ENCODE results near the gene GABBR2.
"Not testable (repeated sequence)": the region's sequence is repeated elsewhere in the genome, so short reads cannot be mapped to it uniquely, and the experiment has no call there.

Gene GABBR2

GRCh38 chr9:98684816-98685215, 23.9 kb downstream of the GABBR2 start:
- not testable (repeated sequence) for DNase-seq

- DNase-seq: no peak
Observed at GRCh38 chr9:98678244-98678842, 30.4 kb downstream of the GABBR2 start.

GRCh38 chr9:98673681-98674080, 35.1 kb downstream of the GABBR2 start:
- DNase-seq: no peak

- DNase-seq: no peak
Observed at GRCh38 chr9:98667005-98667640, 41.6 kb downstream of the GABBR2 start.

DNA sequence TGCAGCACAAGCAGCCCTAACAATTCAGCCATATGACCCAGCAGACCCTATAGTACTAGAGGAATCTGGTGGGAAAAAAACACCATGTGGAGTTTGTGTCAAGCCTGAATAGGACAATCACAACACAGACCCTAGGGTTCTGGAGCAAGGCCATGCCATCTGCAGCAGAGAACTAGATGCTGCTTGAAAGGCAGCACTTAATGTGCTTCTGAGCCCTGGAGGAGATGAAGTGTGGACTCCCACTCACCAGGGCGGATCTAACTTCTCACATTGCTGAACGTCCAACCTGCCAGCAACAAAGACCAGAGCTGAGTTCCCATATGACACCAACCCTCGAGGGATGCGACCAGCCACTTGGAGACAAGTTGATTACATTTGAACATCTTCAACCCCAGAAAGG, 43.2 kb downstream of the GABBR2 start:
- DNase-seq: no peak

DNA sequence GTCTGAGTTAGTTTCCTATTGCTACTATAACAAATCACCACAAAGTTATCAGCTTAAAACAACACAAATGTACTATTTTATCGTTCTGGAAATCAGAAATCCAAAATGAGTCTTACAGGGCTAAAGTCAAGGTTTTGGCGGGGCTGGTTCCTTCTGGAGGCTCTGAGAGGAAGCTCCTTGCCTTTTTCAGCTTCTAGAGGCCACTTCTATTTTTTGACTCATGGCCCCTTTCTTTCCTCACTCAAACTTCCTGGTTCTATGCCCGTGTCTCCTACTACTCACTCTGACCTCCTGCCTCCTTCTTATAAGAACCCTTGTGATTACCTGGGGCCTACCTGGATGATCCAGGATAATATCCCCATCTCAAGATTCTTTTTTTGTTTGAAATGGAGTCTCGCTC, 48.2 kb downstream of the GABBR2 start:
- no peak for DNase-seq

DNA sequence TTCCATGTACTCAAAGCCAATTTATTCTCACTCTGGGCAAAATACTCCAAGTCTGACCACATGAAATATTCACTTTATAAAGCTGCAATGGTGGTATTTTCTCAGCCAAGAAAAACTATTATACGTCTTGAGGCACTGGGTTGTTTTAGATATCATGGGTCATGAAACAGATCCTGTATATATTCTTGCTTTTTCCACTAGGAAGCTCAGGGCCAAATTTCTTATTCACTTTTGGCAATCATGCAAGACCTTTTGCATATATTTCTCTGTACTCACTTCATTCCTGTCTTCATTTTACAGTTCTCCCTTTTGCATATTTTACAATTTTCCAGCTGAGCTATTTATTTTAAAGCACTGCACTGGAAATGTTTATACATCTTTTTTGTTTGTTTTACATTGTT, 49.8 kb downstream of the GABBR2 start:
- no peak for DNase-seq

DNA sequence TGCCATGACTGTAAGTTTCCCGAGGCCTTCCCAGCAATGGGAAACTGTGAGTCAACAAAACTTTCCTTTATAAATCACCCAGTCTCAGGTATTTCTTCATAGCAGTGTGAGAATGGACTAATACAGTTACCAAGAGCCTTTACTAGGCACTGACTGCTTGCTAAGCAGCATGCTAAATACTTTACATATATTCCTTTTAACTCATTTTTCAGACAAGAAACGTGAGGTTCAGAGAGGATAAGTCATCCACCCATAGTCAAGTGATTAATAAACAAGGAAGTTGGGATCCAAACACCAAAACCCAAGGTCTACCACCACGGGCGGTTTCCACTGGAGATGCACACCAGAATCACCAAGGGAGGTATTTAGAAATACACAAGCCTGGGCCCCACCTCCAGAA, 50.8 kb downstream of the GABBR2 start:
- no peak for DNase-seq

DNA sequence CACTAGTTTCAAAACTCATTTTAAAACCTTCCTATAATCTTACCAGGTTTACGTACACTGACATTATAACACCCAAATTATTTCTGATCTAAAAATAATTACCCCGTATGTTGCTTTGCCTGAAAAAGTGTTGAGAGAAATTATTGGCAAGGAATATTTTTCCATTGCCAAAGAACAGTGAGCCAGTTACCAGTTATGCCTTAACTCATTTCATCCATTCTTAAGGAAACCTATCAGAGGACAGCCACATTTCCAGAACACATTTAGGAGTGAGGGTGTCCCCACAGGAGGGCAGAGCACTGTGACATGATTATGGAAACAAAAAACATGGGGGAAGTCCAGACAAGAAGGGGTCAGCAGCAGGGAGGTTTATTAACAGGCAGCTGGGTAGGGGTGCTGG, 52.2 kb downstream of the GABBR2 start:
- no peak for DNase-seq

DNA sequence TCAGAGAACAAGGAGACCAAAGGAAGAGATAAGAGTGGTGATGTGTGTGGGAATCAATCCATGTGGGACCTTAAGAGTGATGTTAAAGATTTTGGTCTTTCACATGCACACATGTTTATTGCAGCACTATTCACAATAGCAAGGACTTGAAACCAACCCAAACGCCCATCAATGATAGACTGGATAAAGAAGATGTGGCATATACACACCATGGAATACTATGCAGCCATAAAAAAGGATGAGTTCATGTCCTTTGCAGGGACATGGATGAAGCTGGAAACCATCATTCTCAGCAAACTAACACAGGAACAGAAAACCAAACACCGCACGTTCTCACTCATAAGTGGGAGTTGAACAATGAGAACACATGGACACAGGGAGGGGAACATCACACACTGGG, 53.3 kb downstream of the GABBR2 start:
- not testable (repeated sequence) for DNase-seq

- DNase-seq: no peak
Observed at GRCh38 chr9:98654247-98654646, 54.5 kb downstream of the GABBR2 start.

DNA sequence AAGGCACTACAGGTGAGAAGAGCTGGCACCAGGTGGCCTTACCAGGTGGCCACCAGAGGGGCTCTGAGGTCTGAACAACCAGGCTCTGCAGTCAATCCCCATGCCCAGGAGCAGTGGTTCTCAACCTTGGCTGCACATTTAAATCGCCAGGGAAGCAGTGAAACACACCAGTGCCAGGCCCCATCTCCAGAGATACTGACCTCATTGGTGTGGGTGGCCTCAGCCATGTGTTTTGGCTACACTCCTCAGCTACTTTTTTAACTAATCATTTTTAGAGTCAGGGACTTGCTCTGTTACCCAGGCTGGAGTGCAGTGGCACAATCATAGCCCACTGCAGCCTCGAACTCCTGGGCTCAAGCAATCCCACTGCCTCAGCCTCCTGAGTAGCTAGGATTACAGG, 56.0 kb downstream of the GABBR2 start:
- no peak for DNase-seq

DNA sequence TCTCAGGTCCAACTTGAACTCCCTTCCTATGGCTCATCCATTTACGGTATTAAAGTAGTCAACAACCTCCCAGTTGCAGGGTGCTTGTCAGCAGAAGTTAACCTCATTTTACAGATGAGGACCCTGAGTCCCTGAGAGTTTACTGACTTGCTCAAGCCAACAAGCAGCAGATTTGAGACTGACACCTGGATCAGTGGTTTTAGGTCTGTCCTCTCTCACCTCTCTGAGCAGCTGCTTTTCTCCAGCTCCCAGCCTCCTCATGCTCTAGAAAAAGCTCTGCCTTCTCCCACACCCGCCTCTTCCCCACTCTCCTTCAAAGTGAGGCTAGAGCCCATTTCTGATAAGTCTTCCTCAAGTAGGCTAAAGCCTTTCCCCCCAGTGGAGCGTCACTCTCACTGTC, 56.4 kb downstream of the GABBR2 start:
- no peak for DNase-seq

DNA sequence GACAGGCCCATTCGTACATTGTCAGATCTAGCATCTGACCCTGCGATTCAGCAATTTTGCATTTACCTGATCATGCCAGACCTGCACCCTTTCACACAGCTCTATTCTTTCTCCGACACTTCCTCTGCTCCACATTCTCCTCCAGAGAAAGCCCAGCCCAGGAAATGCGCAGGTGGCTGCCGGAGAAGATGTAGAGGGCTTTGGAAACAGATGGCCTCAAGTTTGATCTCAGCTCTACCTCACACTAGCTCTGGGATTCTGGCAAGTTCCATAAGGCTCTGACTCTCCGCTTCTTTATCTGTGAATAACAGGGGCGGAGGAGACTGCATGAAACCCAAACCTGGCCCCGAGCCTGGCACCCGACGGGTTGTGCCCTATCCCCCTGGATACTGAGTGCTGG, 61.5 kb downstream of the GABBR2 start:
- DNase-seq: no peak

GRCh38 chr9:98644011-98644410, 64.7 kb downstream of the GABBR2 start:
- no peak for DNase-seq

- DNase-seq: no peak
Observed at GRCh38 chr9:98642661-98643312, 65.9 kb downstream of the GABBR2 start.

GRCh38 chr9:98641695-98642094, 67.0 kb downstream of the GABBR2 start:
- DNase-seq: no peak

GRCh38 chr9:98640394-98640793, 68.3 kb downstream of the GABBR2 start:
- no peak for DNase-seq

- DNase-seq: no peak
Observed at GRCh38 chr9:98639133-98639532, 69.6 kb downstream of the GABBR2 start.

DNA sequence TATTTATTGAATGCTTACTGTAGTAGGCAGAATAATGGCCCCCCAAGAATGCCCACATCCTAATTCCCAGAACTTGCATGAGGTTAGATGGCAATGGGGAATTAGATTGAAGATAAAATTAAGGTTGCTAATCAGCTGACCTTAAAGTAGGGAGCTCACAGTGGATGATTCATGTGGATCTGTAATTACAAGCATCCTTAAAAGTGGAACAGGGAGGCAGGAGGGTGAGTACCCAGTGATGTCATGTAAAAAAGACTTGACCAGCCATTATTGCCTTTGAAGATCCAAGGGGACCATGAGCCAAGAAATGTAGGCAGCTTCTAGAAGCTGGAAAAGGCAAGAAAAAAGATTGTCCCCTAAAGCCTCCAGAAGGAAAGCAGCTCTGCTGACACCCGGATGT, 71.4 kb downstream of the GABBR2 start:
- DNase-seq: no peak

DNA sequence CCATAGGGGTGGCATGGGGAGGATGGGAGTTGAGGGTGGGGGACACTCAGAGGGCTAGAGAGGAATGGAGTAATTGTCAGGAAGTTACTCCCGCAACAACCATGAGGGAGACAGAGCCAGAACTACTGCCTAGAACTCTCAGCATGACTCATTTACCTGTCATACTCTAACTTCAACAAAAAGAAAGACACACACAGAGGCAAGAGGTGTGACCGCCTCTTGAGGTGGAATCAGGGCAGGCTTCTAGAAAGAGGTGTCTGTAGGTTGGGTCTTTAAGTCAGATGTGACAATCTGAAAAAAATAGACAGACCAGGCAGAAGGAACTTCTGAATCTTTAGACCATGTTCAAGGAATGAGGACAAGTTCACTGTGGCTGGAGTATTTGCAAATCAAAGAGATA, 73.4 kb downstream of the GABBR2 start:
- DNase-seq: no peak

GRCh38 chr9:98634685-98635336, 73.9 kb downstream of the GABBR2 start:
- DNase-seq: no peak

GRCh38 chr9:98632839-98633238, 75.9 kb downstream of the GABBR2 start:
- DNase-seq: no peak

GRCh38 chr9:98627296-98627695, 81.4 kb downstream of the GABBR2 start:
- DNase-seq: no peak
